Suprapubic skin (tissue), 3 donors: ENCODE data around the gene LHFPL3.

Experiments used
- CTCF ChIP-seq, 2 donors: fragments of 200-600 bp in 1 of 2; fragments of 450-650 bp in 1 of 2; sonication (generic) in 1 of 2; IDR thresholded peaks; one replicate each; pipeline ENCODE4 v1.5.1; 2016 to 2019; ENCODE audit warnings: antibody characterized with exemption in 2 of 2, mild to moderate bottlenecking in 1 of 2, moderate library complexity in 1 of 2
- EP300 ChIP-seq: sonication (generic); formaldehyde crosslinking; IDR thresholded peaks from one replicate; pipeline ENCODE4 v1.6.1; 2017; ENCODE audit warnings: antibody characterized with exemption
- POLR2A ChIP-seq, 2 donors: fragments of 450-650 bp; IDR thresholded peaks; one replicate each; pipeline ENCODE4 v1.6.1; 2017; ENCODE audit warnings: antibody characterized with exemption in 2 of 2, mild to moderate bottlenecking in 2 of 2, moderate library complexity in 2 of 2

GRCh38 chr7:104826135-104826534 is 497.7 kb downstream of the LHFPL3 start:
- TF ChIP-seq CTCF (IDR thresholded peaks at IDR 0.05) (no peak), EP300 (no peak), POLR2A (IDR thresholded peaks at IDR 0.05) (no peak)
